Ureter (tissue), 1 donor: Measurements from ENCODE around the gene SUGP1. TPM values are rescaled to one million over a fixed set of nuclear protein-coding genes. Genes with fewer than 3 reads are reported as not detected.

Experiments
- DNase-seq: peaks from one replicate; pipeline ENCODE4 v3.0.0-alpha.2; 2020; ENCODE audit warnings: low spot score
- total RNA-seq: library from RNA; stranded (reverse); gene quantifications from one replicate; pipeline ENCODE4 v1.2.4, GENCODE V29; 2023
- donor health status: DM: yes; HTN: yes; CAD: no.

Gene SUGP1
- total RNA-seq, 1 donor from 2014 or later = 51.8 TPM

GRCh38 chr19:19341026-19341425 is 20.7 kb upstream of the SUGP1 start:
- no peak for DNase-seq

GRCh38 chr19:19338082-19338481 is 17.8 kb upstream of the SUGP1 start:
- no peak for DNase-seq

- no peak for DNase-seq
These were observed 16.8 kb upstream of the SUGP1 start for GRCh38 chr19:19337120-19337519.

- no peak for DNase-seq
These were observed 16.3 kb upstream of the SUGP1 start for GRCh38 chr19:19336597-19336996.

- DNase-seq = no peak
These were observed 15.3 kb upstream of the SUGP1 start for GRCh38 chr19:19335408-19336158.

- DNase-seq = no peak
These were observed 14.7 kb upstream of the SUGP1 start for GRCh38 chr19:19334989-19335344.

- no peak for DNase-seq
These were observed 14.0 kb upstream of the SUGP1 start for GRCh38 chr19:19334063-19334988.

- DNase-seq = no peak
These were observed 8.8 kb upstream of the SUGP1 start for GRCh38 chr19:19329126-19329525.

- DNase-seq = no peak
These were observed 7.4 kb upstream of the SUGP1 start for GRCh38 chr19:19327672-19328071.

- no peak for DNase-seq
These were observed 3.9 kb upstream of the SUGP1 start for GRCh38 chr19:19324059-19324770.

- no peak for DNase-seq
These were observed 850 bp upstream of the SUGP1 start for GRCh38 chr19:19321141-19321577.

- no peak for DNase-seq
These were observed 463 bp downstream of the SUGP1 start for GRCh38 chr19:19319732-19320360.

- DNase-seq = no peak
These were observed 4.2 kb downstream of the SUGP1 start for GRCh38 chr19:19316082-19316481.

GRCh38 chr19:19315444-19315843 is 4.9 kb downstream of the SUGP1 start:
- no peak for DNase-seq

- DNase-seq = no peak
These were observed 11.9 kb downstream of the SUGP1 start for GRCh38 chr19:19308373-19308772.

GRCh38 chr19:19306191-19306590 is 14.1 kb downstream of the SUGP1 start:
- DNase-seq = no peak

GRCh38 chr19:19305696-19306095 is 14.6 kb downstream of the SUGP1 start:
- no peak for DNase-seq

- DNase-seq = no peak
These were observed 15.2 kb downstream of the SUGP1 start for GRCh38 chr19:19305066-19305465.

GRCh38 chr19:19304186-19304965 is 15.9 kb downstream of the SUGP1 start:
- no peak for DNase-seq

GRCh38 chr19:19303411-19303810 is 16.9 kb downstream of the SUGP1 start:
- DNase-seq = no peak

GRCh38 chr19:19300613-19301012 is 19.7 kb downstream of the SUGP1 start:
- DNase-seq = no peak
